Loucy (cell line): Measurements from ENCODE around the gene KRTAP12-4.
"Not testable (repeated sequence)": the region's sequence is repeated elsewhere in the genome, so short reads cannot be mapped to it uniquely, and the experiment has no call there.

Experiments used
- H2AFZ ChIP-seq: fragments of 200-600 bp; sonication (generic); 2 replicates; pipeline ENCODE4 v1.6.0; 2016; ENCODE audit warnings: antibody characterized with exemption, mild to moderate bottlenecking, low read length, moderate library complexity
- H3F3A ChIP-seq: fragments of 200-600 bp; 2 replicates; pipeline ENCODE4 v1.6.0; 2016; ENCODE audit warnings: antibody characterized with exemption, low read depth, mild to moderate bottlenecking
- H3K27me3 ChIP-seq: fragments of 200-600 bp; sonication (generic); 2 replicates; pipeline ENCODE4 v1.6.1; 2014; ENCODE audit warnings: low read length, mild to moderate bottlenecking; ENCODE audit not compliant: insufficient read depth, poor library complexity, severe bottlenecking
- H3K36me3 ChIP-seq: fragments of 200-600 bp; sonication (generic); 2 replicates; pipeline ENCODE4 v1.6.1; 2016; ENCODE audit warnings: low read length; ENCODE audit not compliant: insufficient read depth
- H3K4me1 ChIP-seq: fragments of 200-600 bp; sonication (generic); 2 replicates; pipeline ENCODE4 v1.5.1; 2014; ENCODE audit warnings: low read length, mild to moderate bottlenecking; ENCODE audit not compliant: insufficient read depth, poor library complexity, severe bottlenecking
- H3K4me2 ChIP-seq: fragments of 200-600 bp; sonication (generic); 2 replicates; pipeline ENCODE4 v1.6.0; 2014; ENCODE audit warnings: antibody characterized with exemption, low read length, low read depth, mild to moderate bottlenecking; ENCODE audit not compliant: poor library complexity, severe bottlenecking
- H3K4me3 ChIP-seq: fragments of 200-600 bp; sonication (generic); 2 replicates; pipeline ENCODE4 v1.5.1; 2014; ENCODE audit warnings: low read length, mild to moderate bottlenecking, mixed read lengths; ENCODE audit not compliant: poor library complexity, severe bottlenecking
- H3K79me2 ChIP-seq: fragments of 200-600 bp; sonication (generic); 2 replicates; pipeline ENCODE4 v1.6.1; 2014; ENCODE audit warnings: low read length; ENCODE audit not compliant: insufficient read depth
- H3K9ac ChIP-seq: fragments of 200-600 bp; sonication (generic); 2 replicates; pipeline ENCODE4 v1.6.0; 2014; ENCODE audit warnings: mild to moderate bottlenecking, low read depth, low read length, moderate library complexity; ENCODE audit not compliant: poor library complexity, severe bottlenecking
- H3K9me2 ChIP-seq: fragments of 200-600 bp; sonication (generic); replicated peaks from 2 replicates; pipeline ENCODE4 v1.6.1; 2016; ENCODE audit warnings: low read depth, low read length, mixed read lengths
- H3K9me3 ChIP-seq: fragments of 200-600 bp; sonication (generic); 2 replicates; pipeline ENCODE4 v1.6.1; 2014; ENCODE audit warnings: mild to moderate bottlenecking, antibody characterized with exemption, low read length, low read depth; ENCODE audit not compliant: insufficient read depth
- H4K20me1 ChIP-seq: fragments of 200-600 bp; sonication (generic); 2 replicates; pipeline ENCODE4 v1.6.0; 2014; ENCODE audit warnings: antibody characterized with exemption, low read length, mild to moderate bottlenecking; ENCODE audit not compliant: insufficient read depth, poor library complexity, severe bottlenecking
- EZH2phosphoT487 ChIP-seq: fragments of 200-600 bp; IDR thresholded peaks from 2 replicates; pipeline ENCODE4 v1.6.1; 2018; ENCODE audit warnings: antibody characterized with exemption, mild to moderate bottlenecking, moderate library complexity, borderline replicate concordance
- TF ChIP-seq, protein P1 (sequence below): fragments of 200-600 bp; sonication (generic); conservative IDR thresholded peaks from 2 replicates; pipeline ENCODE4 v1.5.1; 2014; ENCODE audit warnings: mild to moderate bottlenecking, antibody characterized with exemption, low read length

KRTAP12-4 gene

DNA sequence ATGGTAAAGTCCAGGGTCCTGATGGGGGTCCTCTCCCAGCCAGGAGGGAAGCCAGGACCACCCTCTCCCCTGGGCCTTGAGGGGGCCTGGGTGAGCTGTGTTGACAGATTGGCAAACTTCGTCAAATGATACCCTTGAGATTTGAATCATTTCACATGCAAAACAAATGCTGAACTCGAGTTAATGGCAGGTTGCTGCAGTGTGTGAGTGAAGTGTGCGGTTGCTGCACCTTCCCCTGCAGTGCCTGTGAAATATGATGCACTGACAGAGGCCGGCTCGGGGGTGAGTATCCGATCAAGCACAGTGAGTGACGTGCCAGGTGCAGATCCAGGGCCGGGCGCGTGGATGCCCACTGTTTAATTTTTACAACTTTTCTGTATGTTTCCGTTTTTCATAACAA is 33.2 kb upstream of the KRTAP12-4 start:
- H3K27me3 ChIP-seq = no peaks in the 10 kb centered on the region
- no peaks in the 10 kb centered on the region for H3K79me2 ChIP-seq
- no peaks in the 10 kb centered on the region for H3F3A ChIP-seq
- no peaks in the 10 kb centered on the region for H3K4me1 ChIP-seq
- H3K9me3 ChIP-seq = peaks cover 4% of the 10 kb centered on the region; the same call in 1 of the 2 replicates
- H4K20me1 ChIP-seq = no peaks in the 10 kb centered on the region
- TF ChIP-seq EZH2phosphoT487 = no peak
- TF ChIP-seq, protein P1, sequence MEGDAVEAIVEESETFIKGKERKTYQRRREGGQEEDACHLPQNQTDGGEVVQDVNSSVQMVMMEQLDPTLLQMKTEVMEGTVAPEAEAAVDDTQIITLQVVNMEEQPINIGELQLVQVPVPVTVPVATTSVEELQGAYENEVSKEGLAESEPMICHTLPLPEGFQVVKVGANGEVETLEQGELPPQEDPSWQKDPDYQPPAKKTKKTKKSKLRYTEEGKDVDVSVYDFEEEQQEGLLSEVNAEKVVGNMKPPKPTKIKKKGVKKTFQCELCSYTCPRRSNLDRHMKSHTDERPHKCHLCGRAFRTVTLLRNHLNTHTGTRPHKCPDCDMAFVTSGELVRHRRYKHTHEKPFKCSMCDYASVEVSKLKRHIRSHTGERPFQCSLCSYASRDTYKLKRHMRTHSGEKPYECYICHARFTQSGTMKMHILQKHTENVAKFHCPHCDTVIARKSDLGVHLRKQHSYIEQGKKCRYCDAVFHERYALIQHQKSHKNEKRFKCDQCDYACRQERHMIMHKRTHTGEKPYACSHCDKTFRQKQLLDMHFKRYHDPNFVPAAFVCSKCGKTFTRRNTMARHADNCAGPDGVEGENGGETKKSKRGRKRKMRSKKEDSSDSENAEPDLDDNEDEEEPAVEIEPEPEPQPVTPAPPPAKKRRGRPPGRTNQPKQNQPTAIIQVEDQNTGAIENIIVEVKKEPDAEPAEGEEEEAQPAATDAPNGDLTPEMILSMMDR = no peak
- H2AFZ ChIP-seq = no peak overlapping the region
- H3K9me2 ChIP-seq = no peaks in the 10 kb centered on the region
- H3K4me3 ChIP-seq = no peak overlapping the region
- H3K36me3 ChIP-seq = no peaks in the 10 kb centered on the region
- H3K9ac ChIP-seq = no peak overlapping the region
- no peak overlapping the region for H3K4me2 ChIP-seq

- H3K79me2 ChIP-seq = no peaks in the 10 kb centered on the region
- H3K9me2 ChIP-seq = no peaks in the 10 kb centered on the region
- no peak for TF ChIP-seq EZH2phosphoT487
- TF ChIP-seq, protein P1 = no peak
- no peak overlapping the region for H3K4me3 ChIP-seq
- no peaks in the 10 kb centered on the region for H4K20me1 ChIP-seq
- H3K9me3 ChIP-seq = no peaks in the 10 kb centered on the region
- H3K9ac ChIP-seq = no peak overlapping the region
- no peaks in the 10 kb centered on the region for H3K27me3 ChIP-seq
- H3K4me2 ChIP-seq = no peak overlapping the region
- H3K4me1 ChIP-seq = no peaks in the 10 kb centered on the region
- H3F3A ChIP-seq = no peaks in the 10 kb centered on the region
- no peak overlapping the region for H2AFZ ChIP-seq
- no peaks in the 10 kb centered on the region for H3K36me3 ChIP-seq
These were observed 32.5 kb upstream of the KRTAP12-4 start for GRCh38 chr21:44686843-44687561.

DNA sequence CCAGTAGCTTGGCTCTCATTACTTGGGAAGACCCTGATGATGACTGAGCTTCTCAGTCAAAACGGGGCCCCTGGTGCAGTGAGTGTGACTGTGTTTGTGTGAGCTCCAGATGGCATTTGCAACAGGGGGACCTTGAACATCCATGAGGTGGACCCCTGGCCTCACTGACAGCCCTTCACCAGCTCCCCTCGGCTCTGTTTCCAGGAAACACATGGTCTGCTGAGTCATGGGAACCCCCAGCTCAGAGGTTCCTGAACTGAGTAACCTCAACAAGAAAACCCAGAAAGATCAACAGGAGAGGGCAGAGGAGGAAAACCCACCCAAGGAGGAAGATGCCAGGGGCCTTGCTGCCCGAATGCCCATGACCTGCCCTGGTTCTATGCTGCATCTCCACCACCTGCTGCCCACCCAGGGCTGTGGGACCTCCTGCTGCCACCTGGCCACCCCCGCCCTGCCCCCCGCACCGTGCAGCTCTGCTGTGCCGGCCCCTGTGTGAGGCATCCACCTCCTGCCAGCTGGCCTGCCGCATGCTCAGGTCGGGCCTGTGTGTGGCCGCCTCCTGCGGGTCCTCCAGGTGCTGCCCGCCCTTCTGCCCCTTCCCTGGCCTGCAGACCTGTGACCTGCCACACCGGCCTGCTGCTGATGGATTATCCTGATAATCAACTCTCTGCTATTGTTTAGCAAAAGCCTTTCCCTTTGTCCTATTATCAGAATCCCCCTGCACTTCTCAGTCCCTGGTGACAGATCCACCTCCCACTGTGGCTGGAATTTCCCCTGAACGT is 31.7 kb upstream of the KRTAP12-4 start:
- Histone ChIP-seq H3K4me2 (no peak overlapping the region), H3K9me3 (no peaks in the 10 kb centered on the region), H3K79me2 (no peaks in the 10 kb centered on the region), H3K27me3 (no peaks in the 10 kb centered on the region), H3K36me3 (no peaks in the 10 kb centered on the region), H2AFZ (no peak overlapping the region), H3K9me2 (no peaks in the 10 kb centered on the region), H3F3A (no peaks in the 10 kb centered on the region), H4K20me1 (no peaks in the 10 kb centered on the region), H3K9ac (no peak overlapping the region), H3K4me1 (no peaks in the 10 kb centered on the region), H3K4me3 (no peak overlapping the region)
- TF ChIP-seq EZH2phosphoT487 = no peak
- TF ChIP-seq, protein P1 = no peak

- not testable (repeated sequence) for H3K27me3 ChIP-seq, H3K79me2 ChIP-seq, H3K9me3 ChIP-seq, H2AFZ ChIP-seq, H3K4me3 ChIP-seq, H3K4me2 ChIP-seq, H4K20me1 ChIP-seq, H3K4me1 ChIP-seq, H3F3A ChIP-seq, H3K9me2 ChIP-seq, H3K36me3 ChIP-seq, H3K9ac ChIP-seq
These were observed 30.6 kb upstream of the KRTAP12-4 start for GRCh38 chr21:44685050-44685449.
